NCI-H1417 treated with DMSO at 0.1 percent for 48 hours (cell line): ENCODE measurements around the gene ZBED4.

Experiments
- DNase-seq: peaks from one replicate; lab custom pipeline; 2025; lab: John Stamatoyannopoulos, UW

ZBED4 gene

GRCh38 chr22:49900441-49901230 lies 47.0 kb downstream of the ZBED4 start:
- no peak for DNase-seq

GRCh38 chr22:49901457-49901856 lies 47.8 kb downstream of the ZBED4 start:
- no peak for DNase-seq

GRCh38 chr22:49903322-49904039 lies 49.8 kb downstream of the ZBED4 start:
- peak; percentile 1 for DNase-seq

- DNase-seq: no peak
These were observed 50.4 kb downstream of the ZBED4 start for GRCh38 chr22:49904040-49904369.

GRCh38 chr22:49905465-49905864 lies 51.8 kb downstream of the ZBED4 start:
- no peak for DNase-seq

- DNase-seq: no peak
These were observed 52.6 kb downstream of the ZBED4 start for GRCh38 chr22:49906071-49906798.

- no peak for DNase-seq
These were observed 53.2 kb downstream of the ZBED4 start for GRCh38 chr22:49906799-49907290.

GRCh38 chr22:49907807-49908206 lies 54.2 kb downstream of the ZBED4 start:
- no peak for DNase-seq

GRCh38 chr22:49909476-49910205 lies 56.0 kb downstream of the ZBED4 start:
- DNase-seq: no peak

GRCh38 chr22:49910229-49911155 lies 56.8 kb downstream of the ZBED4 start:
- DNase-seq: no peak

GRCh38 chr22:49911881-49912625 lies 58.4 kb downstream of the ZBED4 start:
- DNase-seq: no peak

- DNase-seq: no peak
These were observed 59.4 kb downstream of the ZBED4 start for GRCh38 chr22:49913026-49913425.

- no peak for DNase-seq
These were observed 59.8 kb downstream of the ZBED4 start for GRCh38 chr22:49913446-49913845.

GRCh38 chr22:49914256-49914655 lies 60.6 kb downstream of the ZBED4 start:
- no peak for DNase-seq

- no peak for DNase-seq
These were observed 62.0 kb downstream of the ZBED4 start for GRCh38 chr22:49915610-49916009.

GRCh38 chr22:49916831-49917230 lies 63.2 kb downstream of the ZBED4 start:
- DNase-seq: no peak

GRCh38 chr22:49917974-49918910 lies 64.6 kb downstream of the ZBED4 start, which contains the start of the genes ALG12 and CRELD2:
ALG12 (minus strand) TSS chr22:49918438; CDS start chr22:49913765, 4,673 bp downstream.
CRELD2 (plus strand) TSS chr22:49918634; CDS start chr22:49918770, 136 bp downstream.
- DNase-seq: peak; percentile 40
